Dermis lymphatic vessel endothelial cell (primary cell): ENCODE data around the gene PRR16. TPM values are rescaled to one million over a fixed set of nuclear protein-coding genes. Genes with fewer than 3 reads are reported as not detected.

Source experiments
- total RNA-seq: library from RNA; depleted of rRNA; stranded (reverse); fragments of >200 nt; gene quantifications from 2 replicates; pipeline ENCODE4 v1.2.1, GENCODE V29; 2014

Gene PRR16
- total RNA-seq: under 0.01 and 0.11 TPM in 2 replicates

GRCh38 chr5:120463991-120464626 is at the start of gene PRR16:
TSS of gene PRR16 (plus strand) at chr5:120464300.

